Right cardiac atrium (tissue), 5 donors: ENCODE results near the gene NCKAP1. TPM values are rescaled to one million over a fixed set of nuclear protein-coding genes. Genes with fewer than 3 reads are reported as not detected.
A peak's percentile ranks its signal among the peaks of the same experiment; 100 is the strongest.

Experiments used
- ATAC-seq, 2 donors: fragments of 200-7000 bp; cut with Tn5 transposase; one replicate each; pipeline versions ENCODE4 v1.8.0 to v1.9.1; 2020; ENCODE audit warnings: moderate library complexity in 2 of 2, mild to moderate bottlenecking in 1 of 2
- DNase-seq, 3 donors: peaks; one replicate each; pipeline ENCODE4 v3.0.0-alpha.2; 2020
- H3K27ac ChIP-seq: one replicate; pipeline ENCODE4 v1.5.1; 2013; ENCODE audit warnings: mild to moderate bottlenecking, low read length, control low read depth, moderate library complexity
- H3K27me3 ChIP-seq: one replicate; pipeline ENCODE4 v1.6.1; 2013; ENCODE audit not compliant: control insufficient read depth, insufficient read depth
- H3K4me1 ChIP-seq: one replicate; pipeline ENCODE4 v1.6.1; 2013; ENCODE audit warnings: low read length; ENCODE audit not compliant: control insufficient read depth, insufficient read depth
- H3K4me3 ChIP-seq: one replicate; pipeline ENCODE4 v1.5.1; 2013; ENCODE audit warnings: low read length, control low read depth
- H3K9me3 ChIP-seq: one replicate; pipeline ENCODE4 v1.6.1; 2013; ENCODE audit warnings: low read length; ENCODE audit not compliant: control insufficient read depth
- WGBS: extraction: QIAGEN DNeasy Blood & Tissue Kit; methylation state at CpG from one replicate; pipeline ENCODE4 v1.1.7; 2013; 5-methylcytosine and 5-hydroxymethylcytosine counted together
- intact Hi-C, 4 donors: fragments of 100-400 bp; cut with DNase I; formaldehyde crosslinking; loops; one replicate each; pipeline versions ENCODE4 v1.11.0 to v1.14.0; 2022 to 2023
- polyA plus RNA-seq: library from polyadenylated mRNA; stranded (reverse); fragments of 200-250 nt; gene quantifications from one replicate; pipeline ENCODE4 v1.2.3, GENCODE V29; 2013
- total RNA-seq, 4 donors: library from RNA; stranded (reverse); fragmentation: NEBNext Ultra II Directional; extraction: Animal tissue kit (Norgen Biotek cat#: 25700); gene quantifications; one replicate each; pipeline ENCODE4 v1.2.1, GENCODE V29; 2021
- donor health status: healthy with polysubstance abuse.
- donor health status: DM: no; HTN: yes; CAD: no.
- donor health status: DM: no; HTN: no; CAD: no.
- donor health status: DM: no; HTN: yes; CAD: no; lungs with severe emphysema.
- donor health status: DM: yes; HTN: yes; CAD: no.

The NCKAP1 gene
- total and polyA plus RNA-seq, 5 donors = 63.0 to 158 (median 132) TPM

- DNase-seq (peak; percentile 73 to 90 (median 86)), ATAC-seq (peak; percentile 84 to 88)
- H3K4me3 ChIP-seq = peak within 1 kb of the TSS; percentile 61
- H3K9me3 ChIP-seq = no peaks in the 10 kb centered on the region
- H3K27me3 ChIP-seq = no peaks in the 10 kb centered on the region
- 2% methylated on average over 57 of the region's 57 CpGs for WGBS
- intact Hi-C loops = no loop called here
- H3K27ac ChIP-seq = no peak within 1 kb of the TSS
- H3K4me1 ChIP-seq = no peaks in the 10 kb centered on the region
These were observed 171.5 kb downstream of the NCKAP1 start, which contains the start of gene FRZB for GRCh38 chr2:182866461-182867406. FRZB (minus strand) TSS chr2:182866637; CDS start chr2:182866552, 85 bp downstream.

- Histone ChIP-seq H3K4me1 (no peaks in the 10 kb centered on the region), H3K4me3 (peak overlapping the region; percentile 61), H3K27ac (no peak overlapping the region), H3K9me3 (no peaks in the 10 kb centered on the region), H3K27me3 (no peaks in the 10 kb centered on the region)
- WGBS = 12% methylated on average over 19 of the region's 19 CpGs
- ATAC-seq (peak; percentile 52), DNase-seq (peak; percentile 22 to 71 (median 64))
- intact Hi-C loops = no loop called here
These were observed 172.2 kb downstream of the NCKAP1 start for GRCh38 chr2:182866095-182866460.

GRCh38 chr2:182864949-182865570 is 173.2 kb downstream of the NCKAP1 start:
- no peak overlapping the region for H3K27ac ChIP-seq
- 94% methylated on average over 4 of the region's 4 CpGs for WGBS
- H3K27me3 ChIP-seq = no peaks in the 10 kb centered on the region
- no peaks in the 10 kb centered on the region for H3K4me1 ChIP-seq
- H3K9me3 ChIP-seq = no peaks in the 10 kb centered on the region
- H3K4me3 ChIP-seq = no peak overlapping the region
- intact Hi-C loops = no loop called here
- DNase-seq = no peak
- no peak for ATAC-seq

- ATAC-seq (no peak), DNase-seq (no peak)
- Histone ChIP-seq H3K27ac (no peak overlapping the region), H3K9me3 (no peaks in the 10 kb centered on the region), H3K4me3 (no peak overlapping the region), H3K4me1 (no peaks in the 10 kb centered on the region), H3K27me3 (no peaks in the 10 kb centered on the region)
- intact Hi-C loops = no loop called here
These were observed 174.6 kb downstream of the NCKAP1 start for GRCh38 chr2:182863642-182864041.

- DNase-seq = peak in 2 of 3 donors; percentile 33 to 61
- WGBS = 46% methylated on average over 5 of the region's 5 CpGs
- peak in 1 of 2 donors; percentile 57 for ATAC-seq
- Histone ChIP-seq H3K9me3 (no peaks in the 10 kb centered on the region), H3K4me1 (no peaks in the 10 kb centered on the region), H3K4me3 (no peak overlapping the region), H3K27me3 (no peaks in the 10 kb centered on the region), H3K27ac (no peak overlapping the region)
- intact Hi-C loops = no loop called here
These were observed 176.2 kb downstream of the NCKAP1 start for GRCh38 chr2:182862091-182862490.

- Histone ChIP-seq H3K27me3 (no peaks in the 10 kb centered on the region), H3K27ac (no peak overlapping the region), H3K4me1 (no peaks in the 10 kb centered on the region), H3K4me3 (no peak overlapping the region), H3K9me3 (no peaks in the 10 kb centered on the region)
- intact Hi-C loops = no loop called here
- no peak for DNase-seq
- 89% methylated on average over 2 of the region's 2 CpGs for WGBS
- ATAC-seq = no peak
These were observed 177.4 kb downstream of the NCKAP1 start for GRCh38 chr2:182860858-182861257.

Other genes with a start within 250 kb of the NCKAP1 start
- gene FRZB, start 171.8 kb downstream of the NCKAP1 start, total RNA-seq = 1 to 10 TPM; 3.1 to 7.1 (median 5.1) TPM
- 2.8 TPM for gene FRZB, start 171.8 kb downstream of the NCKAP1 start, polyA plus RNA-seq
- 10 to 100 TPM in 3 of 4 donors, 1 to 10 TPM in 1; 7.5 to 16.6 (median 12.3) TPM for gene DUSP19, start 40.3 kb upstream of the NCKAP1 start, total RNA-seq
- gene DUSP19, start 40.3 kb upstream of the NCKAP1 start, polyA plus RNA-seq = 6.7 TPM
- 10 to 100 TPM in 2 of 4 donors, 1 to 10 TPM in 2; 5.5 to 10.7 (median 9.5) TPM for gene NUP35, start 86.0 kb upstream of the NCKAP1 start, total RNA-seq
- 7.4 TPM for gene NUP35, start 86.0 kb upstream of the NCKAP1 start, polyA plus RNA-seq